ENCODE measurements around the gene SLC35B1. TPM values are rescaled to one million over a fixed set of nuclear protein-coding genes. Genes with fewer than 3 reads are reported as not detected.

Gene SLC35B1
- total RNA-seq, 4 donors from 2014 or later = 31.0 to 40.1 (median 35.1) TPM

GRCh38 chr17:49722066-49722465 is 14.3 kb upstream of the SLC35B1 start:
- TF ChIP-seq CTCF (IDR thresholded peaks at IDR 0.05) = no peak
- TF ChIP-seq POLR2A (IDR thresholded peaks at IDR 0.05) = no peak
- intact Hi-C loops (cut with DNase I; ENCODE audit: low total_unique reads) = no loop called here
- no peak for DNase-seq (ENCODE audit: low spot score in 2 of 2)
- 97 to 100% methylated on average over 3 of the region's 3 CpGs for WGBS, 2 donors
- H3K4me3 ChIP-seq (ENCODE audit: low read depth, poor library complexity, severe bottlenecking) = no peak overlapping the region

- 56 to 65% methylated on average over 10 of the region's 10 CpGs for WGBS, 2 donors
- DNase-seq (ENCODE audit: low spot score in 2 of 2) = no peak
- intact Hi-C loops (cut with DNase I; ENCODE audit: low total_unique reads) = no loop called here
- no peak overlapping the region for H3K4me3 ChIP-seq (ENCODE audit: low read depth, poor library complexity, severe bottlenecking)
- TF ChIP-seq POLR2A (IDR thresholded peaks at IDR 0.05) = no peak
- TF ChIP-seq CTCF (IDR thresholded peaks at IDR 0.05) = no peak
These were observed 9.7 kb upstream of the SLC35B1 start for GRCh38 chr17:49717371-49717861.

- no peak overlapping the region for H3K4me3 ChIP-seq (ENCODE audit: low read depth, poor library complexity, severe bottlenecking)
- intact Hi-C loops (cut with DNase I; ENCODE audit: low total_unique reads) = no loop called here
- 79 to 90% methylated on average over 1 of the region's 1 CpG for WGBS, 2 donors
- TF ChIP-seq CTCF (IDR thresholded peaks at IDR 0.05) = no peak
- TF ChIP-seq POLR2A (IDR thresholded peaks at IDR 0.05) = no peak
- no peak for DNase-seq (ENCODE audit: low spot score in 2 of 2)
These were observed 9.1 kb upstream of the SLC35B1 start for GRCh38 chr17:49716668-49717364.

GRCh38 chr17:49715717-49716279 is 8.0 kb upstream of the SLC35B1 start:
- intact Hi-C loops (cut with DNase I; ENCODE audit: low total_unique reads) = no loop called here
- DNase-seq (ENCODE audit: low spot score in 2 of 2) = no peak
- TF ChIP-seq POLR2A (IDR thresholded peaks at IDR 0.05) = no peak
- no peak for TF ChIP-seq CTCF (IDR thresholded peaks at IDR 0.05)
- H3K4me3 ChIP-seq (ENCODE audit: low read depth, poor library complexity, severe bottlenecking) = no peak overlapping the region
- WGBS, 2 donors = 79 to 84% methylated on average over 9 of the region's 9 CpGs

GRCh38 chr17:49715216-49715615 is 7.5 kb upstream of the SLC35B1 start:
- 76 to 77% methylated on average over 4 of the region's 4 CpGs for WGBS, 2 donors
- H3K4me3 ChIP-seq (ENCODE audit: low read depth, poor library complexity, severe bottlenecking) = no peak overlapping the region
- TF ChIP-seq POLR2A (IDR thresholded peaks at IDR 0.05) = no peak
- TF ChIP-seq CTCF (IDR thresholded peaks at IDR 0.05) = no peak
- intact Hi-C loops (cut with DNase I; ENCODE audit: low total_unique reads) = no loop called here
- no peak for DNase-seq (ENCODE audit: low spot score in 2 of 2)
